ENCODE results near the gene KLHL29.

DNA sequence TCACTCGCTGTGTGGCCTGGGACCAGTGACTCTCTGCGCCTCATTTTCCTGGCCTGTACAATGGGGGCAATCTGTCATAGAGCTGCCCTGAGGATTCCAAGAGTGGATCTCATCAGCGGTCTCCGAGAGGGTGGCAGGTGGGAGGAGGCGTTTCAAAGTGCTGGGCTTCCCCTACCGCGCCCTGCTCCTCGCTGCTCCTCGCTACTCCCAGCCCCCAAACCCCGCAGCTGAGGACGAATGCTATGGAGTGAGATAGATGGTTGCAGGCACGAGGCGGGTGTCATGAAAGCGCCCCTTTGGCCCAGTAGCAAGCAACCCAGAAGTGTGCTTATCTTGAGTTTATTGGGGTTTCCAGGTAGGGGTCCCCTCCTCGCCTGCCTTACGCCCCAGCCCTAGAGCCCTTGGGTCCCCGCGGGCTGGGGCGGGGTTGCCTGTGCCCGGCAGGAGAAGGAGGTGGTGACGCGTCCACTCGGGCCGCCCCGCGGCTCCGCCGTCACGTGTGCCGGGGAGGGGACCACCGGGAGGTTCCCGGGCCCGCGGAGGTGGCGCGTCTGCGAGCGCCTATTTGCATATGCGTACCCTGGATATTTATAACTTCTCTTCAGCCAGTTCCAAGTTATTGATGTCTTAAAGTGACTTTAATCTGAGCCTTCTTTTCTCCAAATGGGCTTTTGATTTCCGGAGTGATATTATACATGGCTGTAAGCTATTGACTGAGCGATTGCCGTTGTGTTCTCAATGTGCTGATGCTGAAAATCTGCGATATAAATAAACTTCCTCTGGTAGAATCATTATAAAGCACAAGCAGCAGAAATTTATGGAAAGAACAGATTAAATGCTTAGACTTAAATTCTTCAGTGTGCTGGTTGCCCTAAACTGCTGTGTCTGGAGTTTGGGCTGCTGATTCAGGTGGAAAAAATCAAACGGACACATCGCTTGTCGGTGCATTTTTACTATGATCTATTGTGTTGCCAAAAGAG lies 278.3 kb downstream of the KLHL29 start:
- TF ChIP-seq, protein P1, sequence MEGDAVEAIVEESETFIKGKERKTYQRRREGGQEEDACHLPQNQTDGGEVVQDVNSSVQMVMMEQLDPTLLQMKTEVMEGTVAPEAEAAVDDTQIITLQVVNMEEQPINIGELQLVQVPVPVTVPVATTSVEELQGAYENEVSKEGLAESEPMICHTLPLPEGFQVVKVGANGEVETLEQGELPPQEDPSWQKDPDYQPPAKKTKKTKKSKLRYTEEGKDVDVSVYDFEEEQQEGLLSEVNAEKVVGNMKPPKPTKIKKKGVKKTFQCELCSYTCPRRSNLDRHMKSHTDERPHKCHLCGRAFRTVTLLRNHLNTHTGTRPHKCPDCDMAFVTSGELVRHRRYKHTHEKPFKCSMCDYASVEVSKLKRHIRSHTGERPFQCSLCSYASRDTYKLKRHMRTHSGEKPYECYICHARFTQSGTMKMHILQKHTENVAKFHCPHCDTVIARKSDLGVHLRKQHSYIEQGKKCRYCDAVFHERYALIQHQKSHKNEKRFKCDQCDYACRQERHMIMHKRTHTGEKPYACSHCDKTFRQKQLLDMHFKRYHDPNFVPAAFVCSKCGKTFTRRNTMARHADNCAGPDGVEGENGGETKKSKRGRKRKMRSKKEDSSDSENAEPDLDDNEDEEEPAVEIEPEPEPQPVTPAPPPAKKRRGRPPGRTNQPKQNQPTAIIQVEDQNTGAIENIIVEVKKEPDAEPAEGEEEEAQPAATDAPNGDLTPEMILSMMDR (conservative IDR thresholded peaks at IDR 0.05; ENCODE audit: low read depth in 2 of 2) = no peak
- no peak for TF ChIP-seq EZH2 (IDR thresholded peaks at IDR 0.05; ENCODE audit: low read depth, unreplicated experiment)
- no peak for TF ChIP-seq STAT1 (IDR thresholded peaks at IDR 0.05; ENCODE audit: unreplicated experiment)
- no peak for TF ChIP-seq POLR2AphosphoS5 (IDR thresholded peaks at IDR 0.05; ENCODE audit: low read depth)
- TF ChIP-seq, protein P2, sequence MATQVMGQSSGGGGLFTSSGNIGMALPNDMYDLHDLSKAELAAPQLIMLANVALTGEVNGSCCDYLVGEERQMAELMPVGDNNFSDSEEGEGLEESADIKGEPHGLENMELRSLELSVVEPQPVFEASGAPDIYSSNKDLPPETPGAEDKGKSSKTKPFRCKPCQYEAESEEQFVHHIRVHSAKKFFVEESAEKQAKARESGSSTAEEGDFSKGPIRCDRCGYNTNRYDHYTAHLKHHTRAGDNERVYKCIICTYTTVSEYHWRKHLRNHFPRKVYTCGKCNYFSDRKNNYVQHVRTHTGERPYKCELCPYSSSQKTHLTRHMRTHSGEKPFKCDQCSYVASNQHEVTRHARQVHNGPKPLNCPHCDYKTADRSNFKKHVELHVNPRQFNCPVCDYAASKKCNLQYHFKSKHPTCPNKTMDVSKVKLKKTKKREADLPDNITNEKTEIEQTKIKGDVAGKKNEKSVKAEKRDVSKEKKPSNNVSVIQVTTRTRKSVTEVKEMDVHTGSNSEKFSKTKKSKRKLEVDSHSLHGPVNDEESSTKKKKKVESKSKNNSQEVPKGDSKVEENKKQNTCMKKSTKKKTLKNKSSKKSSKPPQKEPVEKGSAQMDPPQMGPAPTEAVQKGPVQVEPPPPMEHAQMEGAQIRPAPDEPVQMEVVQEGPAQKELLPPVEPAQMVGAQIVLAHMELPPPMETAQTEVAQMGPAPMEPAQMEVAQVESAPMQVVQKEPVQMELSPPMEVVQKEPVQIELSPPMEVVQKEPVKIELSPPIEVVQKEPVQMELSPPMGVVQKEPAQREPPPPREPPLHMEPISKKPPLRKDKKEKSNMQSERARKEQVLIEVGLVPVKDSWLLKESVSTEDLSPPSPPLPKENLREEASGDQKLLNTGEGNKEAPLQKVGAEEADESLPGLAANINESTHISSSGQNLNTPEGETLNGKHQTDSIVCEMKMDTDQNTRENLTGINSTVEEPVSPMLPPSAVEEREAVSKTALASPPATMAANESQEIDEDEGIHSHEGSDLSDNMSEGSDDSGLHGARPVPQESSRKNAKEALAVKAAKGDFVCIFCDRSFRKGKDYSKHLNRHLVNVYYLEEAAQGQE (IDR thresholded peaks at IDR 0.05; ENCODE audit: unreplicated experiment) = no peak
- TF ChIP-seq ZNF114 (CRISPR knock-in tag; IDR thresholded peaks at IDR 0.05) = no peak
- TF ChIP-seq CREB1 (CRISPR knock-in tag; IDR thresholded peaks at IDR 0.05; ENCODE audit: low read depth) = peak; percentile 55
- TF ChIP-seq EZH2phosphoT487 (IDR thresholded peaks at IDR 0.05; ENCODE audit: unreplicated experiment) = no peak
